ENCODE measurements around the gene POLE.

The POLE gene

DNA sequence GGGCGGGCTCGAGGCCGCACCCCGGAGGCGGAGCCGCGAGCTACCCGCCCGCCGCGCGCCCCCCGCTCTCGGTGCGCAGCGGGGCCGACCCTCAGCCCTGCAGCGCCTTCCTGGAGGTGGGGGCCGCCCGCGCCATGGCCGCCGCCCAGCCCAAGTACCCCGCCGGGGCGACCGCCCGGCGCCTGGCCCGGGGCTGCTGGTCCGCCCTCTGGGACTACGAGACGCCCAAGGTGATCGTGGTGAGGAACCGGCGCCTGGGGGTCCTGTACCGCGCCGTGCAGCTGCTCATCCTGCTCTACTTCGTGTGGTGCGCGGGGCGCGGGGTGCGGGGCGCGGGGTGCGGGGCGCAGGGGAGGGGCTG is 68.5 kb downstream of the POLE start, which contains the start of gene P2RX2:
TSS of gene P2RX2 (plus strand) at position 94 of the 361 bp plus-strand sequence. CDS start at position 135, 41 bp downstream.
- peaks cover 5% of the 10 kb centered on the region for H3K4me1 Mint-ChIP-seq (ENCODE audit: low read depth)
- H3K36me3 Mint-ChIP-seq (ENCODE audit: low read depth) = peaks cover 8% of the 10 kb centered on the region
- peaks cover 11% of the 10 kb centered on the region for H3K9me3 Mint-ChIP-seq
- no peak for DNase-seq (ENCODE audit: low spot score)
- H3K4me3 Mint-ChIP-seq = no peak within 1 kb of the TSS
- peaks cover 21% of the 10 kb centered on the region for H3K27me3 Mint-ChIP-seq (ENCODE audit: low read depth)
- H3K27ac Mint-ChIP-seq = peak within 1 kb of the TSS; percentile 57

DNA sequence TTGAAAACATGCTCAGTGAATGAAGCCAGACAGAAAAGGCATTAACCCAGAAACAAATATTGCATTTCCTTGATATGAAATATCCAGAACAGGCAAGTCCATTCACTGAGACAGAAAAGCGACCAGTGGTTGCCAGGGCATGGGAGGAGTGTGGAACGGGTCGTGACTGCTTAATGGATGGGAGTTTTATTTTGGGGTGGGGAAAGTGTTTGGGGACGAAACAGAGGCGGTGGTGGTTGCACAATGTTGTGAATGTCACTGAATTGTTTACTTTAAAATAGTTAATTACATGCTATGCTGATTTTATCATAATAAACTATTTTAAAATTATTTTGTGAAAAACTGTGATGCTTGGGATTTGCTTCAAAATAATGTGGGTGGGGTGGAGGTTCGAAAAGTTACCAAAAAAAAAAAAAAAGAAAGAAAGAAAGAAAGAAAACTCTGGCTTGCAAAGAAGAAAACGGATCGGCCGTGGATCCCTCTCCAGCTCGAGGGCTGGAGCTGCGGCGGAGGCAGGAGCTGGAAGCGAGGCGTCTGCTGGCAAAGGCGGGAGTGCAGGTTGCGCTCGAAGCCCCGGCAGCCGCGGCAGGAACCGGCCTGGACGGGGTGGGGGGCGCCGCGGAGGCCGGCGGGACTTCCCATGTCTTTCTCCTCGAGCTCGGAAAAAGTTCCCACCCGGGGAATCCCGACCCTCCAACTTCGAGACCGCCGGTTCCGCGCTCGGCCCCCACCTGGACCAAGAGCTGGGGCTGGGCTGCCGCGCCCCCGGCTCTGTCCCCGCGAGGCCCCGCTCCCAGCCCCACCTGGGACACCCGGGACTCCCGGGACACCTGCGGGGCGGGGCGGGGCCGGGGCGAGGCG is 69.1 kb downstream of the POLE start:
- peaks cover 8% of the 10 kb centered on the region for H3K36me3 Mint-ChIP-seq (ENCODE audit: low read depth)
- peaks cover 5% of the 10 kb centered on the region for H3K4me1 Mint-ChIP-seq (ENCODE audit: low read depth)
- H3K4me3 Mint-ChIP-seq = no peak overlapping the region
- peak overlapping the region; percentile 57 for H3K27ac Mint-ChIP-seq
- peaks cover 11% of the 10 kb centered on the region for H3K9me3 Mint-ChIP-seq
- no peak for DNase-seq (ENCODE audit: low spot score)
- H3K27me3 Mint-ChIP-seq (ENCODE audit: low read depth) = peaks cover 21% of the 10 kb centered on the region

DNA sequence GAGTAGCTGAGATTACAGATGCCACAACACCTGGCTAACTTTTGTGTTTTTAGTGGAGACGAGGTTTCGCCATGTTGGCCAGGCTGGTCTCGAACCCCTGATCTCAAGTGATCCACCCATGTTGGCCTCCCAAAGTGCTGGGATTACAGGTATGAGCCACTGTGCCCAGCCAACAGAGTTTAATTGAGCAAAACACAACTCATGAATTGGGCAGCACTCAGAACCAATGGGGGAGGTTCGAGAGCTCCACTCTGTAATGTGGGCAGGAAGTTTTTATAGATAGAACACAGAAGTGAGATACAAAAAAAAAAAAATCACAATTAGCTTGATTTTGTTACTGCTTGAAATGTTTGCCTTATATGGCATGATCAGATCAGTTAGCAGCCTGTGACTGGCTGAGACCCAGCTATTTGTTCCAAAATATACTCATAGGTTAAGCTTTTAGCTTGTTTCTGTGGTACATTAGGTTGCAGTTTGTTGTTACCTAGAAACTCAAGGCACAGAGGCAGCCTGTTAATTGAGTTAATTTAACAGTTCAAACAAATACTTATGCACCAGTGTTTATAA is 69.9 kb downstream of the POLE start:
- no peak for DNase-seq (ENCODE audit: low spot score)
- Mint-ChIP-seq H3K4me1 (ENCODE audit: low read depth) (peaks cover under 1% of the 10 kb centered on the region), H3K27me3 (ENCODE audit: low read depth) (peaks cover 21% of the 10 kb centered on the region), H3K4me3 (no peak overlapping the region), H3K9me3 (peaks cover 11% of the 10 kb centered on the region), H3K27ac (no peak overlapping the region), H3K36me3 (ENCODE audit: low read depth) (peaks cover 3% of the 10 kb centered on the region)

DNA sequence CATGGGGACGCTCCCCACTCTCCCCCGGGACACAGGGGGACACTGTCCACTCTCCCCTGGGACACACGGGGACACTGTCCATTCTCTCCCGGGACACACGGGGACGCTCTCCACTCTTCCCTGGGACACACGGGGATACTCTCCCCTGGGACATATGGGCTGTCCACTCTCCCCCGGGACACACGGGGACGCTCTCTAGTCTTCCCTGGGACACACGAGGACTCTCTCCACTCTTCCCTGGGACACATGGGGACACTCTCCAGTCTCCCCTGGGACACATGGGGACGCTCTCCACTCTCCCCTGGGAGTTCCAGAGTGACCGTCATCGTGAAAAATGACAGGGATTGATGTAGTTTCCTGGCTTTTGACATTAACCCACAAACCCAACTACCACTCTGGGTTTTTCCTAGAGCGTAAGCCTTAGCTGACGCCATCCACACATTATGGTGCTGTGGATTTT is 71.5 kb downstream of the POLE start:
- no peak overlapping the region for H3K4me3 Mint-ChIP-seq
- no peak overlapping the region for H3K27ac Mint-ChIP-seq
- H3K27me3 Mint-ChIP-seq (ENCODE audit: low read depth) = peaks cover 27% of the 10 kb centered on the region
- peaks cover 3% of the 10 kb centered on the region for H3K36me3 Mint-ChIP-seq (ENCODE audit: low read depth)
- DNase-seq (ENCODE audit: low spot score) = no peak
- H3K4me1 Mint-ChIP-seq (ENCODE audit: low read depth) = no peaks in the 10 kb centered on the region
- peaks cover 11% of the 10 kb centered on the region for H3K9me3 Mint-ChIP-seq

DNA sequence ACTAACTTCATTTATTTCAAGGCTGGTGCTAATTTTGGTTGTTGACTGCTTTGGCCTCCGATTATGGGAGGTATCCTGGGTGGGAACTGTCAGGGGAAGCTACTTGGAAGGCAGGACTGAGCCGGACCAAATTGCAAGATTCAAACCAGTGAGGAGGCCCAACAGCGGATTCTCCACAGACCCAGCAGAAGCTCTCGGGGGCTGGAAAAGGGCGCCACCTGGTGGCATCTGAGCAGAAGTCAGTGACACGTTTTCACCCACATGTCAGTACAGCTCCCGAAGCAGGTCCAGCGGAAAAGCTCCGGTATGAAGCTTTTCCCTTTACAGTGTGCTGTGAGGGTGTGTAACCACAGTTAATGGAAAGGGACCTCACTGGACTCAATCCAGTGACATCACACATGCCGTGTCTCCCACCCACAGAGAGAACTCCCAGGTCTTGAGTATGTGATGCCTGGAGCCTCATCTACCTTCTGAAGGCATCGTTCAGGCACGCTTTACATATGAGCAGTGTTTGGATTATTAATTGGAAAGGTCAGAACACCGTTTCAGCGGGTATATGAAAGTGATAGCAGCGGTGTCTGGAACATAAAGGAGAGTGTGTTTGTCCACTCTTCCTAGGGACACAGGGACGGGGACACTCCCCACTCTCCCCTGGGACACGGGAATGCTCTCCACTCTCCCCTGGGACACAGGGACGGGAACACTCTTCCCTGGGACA is 72.1 kb downstream of the POLE start:
- Mint-ChIP-seq H3K9me3 (peaks cover 11% of the 10 kb centered on the region), H3K36me3 (ENCODE audit: low read depth) (peaks cover 3% of the 10 kb centered on the region), H3K27me3 (ENCODE audit: low read depth) (peaks cover 30% of the 10 kb centered on the region), H3K4me3 (no peak overlapping the region), H3K27ac (no peak overlapping the region), H3K4me1 (ENCODE audit: low read depth) (no peaks in the 10 kb centered on the region)
- DNase-seq (ENCODE audit: low spot score) = peak; percentile 66

DNA sequence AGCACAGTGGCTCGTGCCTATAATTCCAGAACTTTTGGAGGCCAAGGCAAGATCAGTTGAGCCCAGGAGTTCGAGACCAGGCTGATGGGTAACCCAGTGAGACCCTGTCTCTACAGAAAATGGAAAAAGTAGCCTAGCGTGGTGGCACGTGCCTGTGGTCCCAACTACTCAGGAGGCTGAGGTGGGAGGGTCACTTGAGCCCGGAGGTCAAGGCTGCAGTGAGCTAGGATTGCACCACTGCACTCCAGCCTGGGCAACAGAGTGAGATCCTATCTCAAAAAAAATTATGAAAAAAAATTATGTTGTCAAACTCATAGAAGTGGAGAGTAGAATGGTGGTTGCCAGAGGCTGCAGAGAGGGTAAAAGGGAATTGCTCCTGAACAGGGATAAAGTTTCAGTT is 73.1 kb downstream of the POLE start:
- H3K4me1 Mint-ChIP-seq (ENCODE audit: low read depth) = no peaks in the 10 kb centered on the region
- no peak overlapping the region for H3K4me3 Mint-ChIP-seq
- DNase-seq (ENCODE audit: low spot score) = no peak
- peaks cover 11% of the 10 kb centered on the region for H3K9me3 Mint-ChIP-seq
- peaks cover 3% of the 10 kb centered on the region for H3K36me3 Mint-ChIP-seq (ENCODE audit: low read depth)
- peaks cover 38% of the 10 kb centered on the region for H3K27me3 Mint-ChIP-seq (ENCODE audit: low read depth)
- H3K27ac Mint-ChIP-seq = no peak overlapping the region

DNA sequence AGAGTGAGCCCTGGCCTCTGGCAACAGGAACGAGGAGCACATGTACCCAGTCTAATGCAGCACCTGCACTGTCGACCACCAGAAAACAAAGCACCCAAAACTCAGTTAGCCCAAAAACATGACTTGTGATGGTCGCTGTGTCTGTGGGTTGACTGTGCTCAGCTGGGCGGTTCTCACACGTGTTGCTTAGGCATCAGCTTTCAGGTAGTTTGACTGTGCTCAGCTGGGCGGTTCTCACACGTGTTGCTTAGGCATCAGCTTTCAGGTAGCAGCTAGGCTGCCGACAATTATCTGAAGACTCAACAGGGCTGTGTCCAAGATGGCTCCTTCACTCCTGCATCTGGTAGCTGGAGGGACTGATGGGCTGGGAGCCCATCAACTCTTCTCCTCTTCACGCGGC is 75.5 kb downstream of the POLE start:
- peaks cover 38% of the 10 kb centered on the region for H3K27me3 Mint-ChIP-seq (ENCODE audit: low read depth)
- H3K9me3 Mint-ChIP-seq = no peaks in the 10 kb centered on the region
- DNase-seq (ENCODE audit: low spot score) = no peak
- no peaks in the 10 kb centered on the region for H3K36me3 Mint-ChIP-seq (ENCODE audit: low read depth)
- no peaks in the 10 kb centered on the region for H3K4me1 Mint-ChIP-seq (ENCODE audit: low read depth)
- no peak overlapping the region for H3K4me3 Mint-ChIP-seq
- H3K27ac Mint-ChIP-seq = no peak overlapping the region

DNA sequence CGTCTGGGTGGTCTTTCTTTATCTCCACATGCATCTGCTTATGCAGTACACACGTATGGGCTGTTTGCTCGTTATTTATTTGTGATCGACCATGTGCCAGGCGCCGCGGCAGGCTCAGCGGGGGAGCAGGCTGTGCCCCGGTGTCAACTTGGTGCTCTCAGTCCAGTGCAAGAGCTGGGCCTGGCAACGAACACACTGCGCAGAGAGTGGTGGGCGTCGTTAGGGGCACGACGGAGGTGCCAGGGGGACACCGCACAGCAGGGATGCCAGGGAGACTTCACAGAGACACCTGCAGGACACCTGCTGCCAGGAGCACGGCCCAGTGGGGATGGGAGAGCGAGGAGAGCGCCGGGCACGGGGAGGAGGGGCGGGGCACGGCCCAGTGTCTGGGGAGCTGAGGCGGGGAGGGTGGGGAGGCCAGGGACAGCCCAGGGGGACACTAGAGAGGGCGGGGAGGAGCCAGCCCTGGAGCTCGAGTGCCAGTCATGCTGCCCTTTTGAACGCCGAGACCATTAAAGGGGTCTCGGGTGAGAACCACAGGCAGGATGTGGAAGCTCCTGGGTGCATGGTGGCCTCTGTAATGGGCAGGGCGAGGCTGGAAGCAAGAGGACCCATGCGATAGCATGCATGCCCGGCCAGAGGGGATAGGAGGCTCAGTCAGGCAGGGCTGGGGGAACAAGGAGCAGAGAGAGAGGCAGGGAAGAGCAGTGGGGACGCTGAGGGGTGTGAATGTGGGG is 76.1 kb downstream of the POLE start:
- DNase-seq (ENCODE audit: low spot score) = no peak
- peaks cover 40% of the 10 kb centered on the region for H3K27me3 Mint-ChIP-seq (ENCODE audit: low read depth)
- H3K4me3 Mint-ChIP-seq = no peak overlapping the region
- H3K9me3 Mint-ChIP-seq = no peaks in the 10 kb centered on the region
- no peak overlapping the region for H3K27ac Mint-ChIP-seq
- H3K36me3 Mint-ChIP-seq (ENCODE audit: low read depth) = no peaks in the 10 kb centered on the region
- no peaks in the 10 kb centered on the region for H3K4me1 Mint-ChIP-seq (ENCODE audit: low read depth)

DNA sequence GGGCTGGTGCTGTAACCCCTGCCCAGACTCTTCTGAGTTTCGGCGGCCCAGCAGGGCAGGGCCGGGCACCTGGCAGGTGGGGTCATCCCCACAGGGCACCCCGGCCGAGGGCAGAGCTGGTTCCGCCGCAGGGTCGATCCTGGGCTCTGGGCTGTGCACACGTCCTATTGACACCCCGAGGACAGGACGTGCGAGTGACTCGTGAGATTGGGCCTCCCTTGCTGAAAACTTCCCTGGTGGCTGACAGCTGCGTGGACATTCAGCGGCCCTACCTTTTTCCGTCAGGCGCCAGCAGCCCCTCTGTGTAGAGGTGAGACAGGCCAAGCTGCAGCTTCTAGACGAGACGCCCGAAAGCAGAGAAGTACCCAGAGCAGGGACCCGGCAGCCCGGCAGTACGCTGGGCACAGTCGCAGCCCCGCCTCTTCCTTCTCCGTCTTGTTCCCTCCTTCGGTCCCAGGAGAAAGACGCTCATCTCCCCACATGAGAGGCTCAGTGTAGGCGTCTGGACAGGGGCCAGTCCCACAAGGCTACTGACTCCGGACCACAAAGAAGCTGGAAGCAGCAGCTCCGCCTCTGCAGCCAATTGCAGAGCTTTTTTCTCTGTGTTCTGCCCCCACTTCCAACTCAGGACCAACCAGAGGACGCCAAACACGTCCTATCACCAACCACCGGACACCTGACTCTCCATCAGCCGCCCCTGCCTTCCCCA is 76.9 kb downstream of the POLE start, which contains the start of gene LRCOL1:
TSS of gene LRCOL1 (minus strand) at position 532 of the 709 bp plus-strand sequence. CDS start 4,331 bp downstream, outside the sequence.
- no peaks in the 10 kb centered on the region for H3K36me3 Mint-ChIP-seq (ENCODE audit: low read depth)
- H3K9me3 Mint-ChIP-seq = no peaks in the 10 kb centered on the region
- DNase-seq (ENCODE audit: low spot score) = no peak
- H3K27ac Mint-ChIP-seq = no peak within 1 kb of the TSS
- H3K27me3 Mint-ChIP-seq (ENCODE audit: low read depth) = peaks cover 40% of the 10 kb centered on the region
- H3K4me1 Mint-ChIP-seq (ENCODE audit: low read depth) = no peaks in the 10 kb centered on the region
- no peak within 1 kb of the TSS for H3K4me3 Mint-ChIP-seq

DNA sequence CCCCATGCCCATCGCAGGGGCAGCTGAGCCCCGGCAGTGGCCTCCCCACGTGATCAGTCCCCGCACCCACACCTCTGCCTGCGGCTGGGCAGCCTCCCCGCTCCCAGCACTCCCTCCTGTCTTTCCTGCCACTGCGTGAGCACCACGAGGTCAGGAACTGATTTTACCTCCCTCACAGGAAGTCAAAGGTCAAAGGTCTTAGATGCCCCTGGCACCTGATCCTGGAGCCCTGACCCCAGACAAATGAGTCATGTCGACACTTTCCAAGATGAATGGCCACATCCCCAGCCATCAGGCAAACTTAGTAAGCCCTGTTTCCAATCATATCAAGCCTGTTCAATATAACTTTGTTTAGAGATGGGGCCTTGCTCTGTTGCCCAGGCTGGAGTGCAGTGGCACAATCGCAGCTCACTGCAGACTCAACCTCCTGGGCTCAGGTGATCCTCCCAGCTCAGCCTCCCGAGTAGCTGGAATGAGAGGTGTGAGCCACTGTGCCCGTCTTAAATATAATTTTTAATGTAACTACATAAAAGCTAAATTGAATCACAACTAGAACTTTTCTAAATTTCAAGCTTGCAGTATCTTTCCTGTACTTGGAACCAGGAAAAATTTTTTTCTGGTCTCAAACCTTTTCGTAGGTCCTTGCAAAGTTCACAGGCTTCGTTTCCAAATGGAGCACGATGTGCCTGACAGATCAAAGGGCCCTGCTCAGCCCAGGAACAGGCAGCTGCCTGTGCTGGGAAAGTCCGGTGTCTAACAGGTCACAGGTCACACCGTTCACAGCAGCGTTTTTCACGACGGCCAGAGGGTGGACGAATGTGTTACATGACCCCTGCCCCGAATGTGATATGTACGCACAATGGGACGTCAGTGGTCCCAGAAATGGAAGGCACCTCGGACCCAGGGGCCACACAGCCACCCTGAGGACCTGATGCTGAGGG is 78.6 kb downstream of the POLE start:
- H3K9me3 Mint-ChIP-seq = no peaks in the 10 kb centered on the region
- H3K36me3 Mint-ChIP-seq (ENCODE audit: low read depth) = no peaks in the 10 kb centered on the region
- H3K4me3 Mint-ChIP-seq = no peak overlapping the region
- no peaks in the 10 kb centered on the region for H3K4me1 Mint-ChIP-seq (ENCODE audit: low read depth)
- peaks cover 41% of the 10 kb centered on the region for H3K27me3 Mint-ChIP-seq (ENCODE audit: low read depth)
- no peak overlapping the region for H3K27ac Mint-ChIP-seq
- DNase-seq (ENCODE audit: low spot score) = no peak

DNA sequence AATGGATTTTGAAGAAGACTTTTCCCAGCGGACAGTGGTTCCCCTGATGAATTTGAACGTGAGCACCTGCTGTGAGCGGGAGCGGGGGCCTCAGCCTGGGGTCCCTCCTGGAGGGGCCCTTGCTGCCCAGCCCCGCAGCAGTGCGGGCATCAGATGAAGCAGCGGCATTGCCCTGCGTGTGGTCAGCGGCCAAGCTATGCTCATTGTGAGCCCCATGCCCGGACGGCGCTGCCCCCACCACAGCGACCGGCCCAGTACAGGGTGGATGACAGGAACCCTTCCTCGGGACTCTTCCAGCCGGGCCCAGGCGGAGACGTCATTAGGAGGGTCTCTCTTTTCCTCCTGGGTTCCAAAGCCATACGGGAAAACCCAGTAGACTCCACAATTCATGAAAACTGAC is 80.2 kb downstream of the POLE start:
- no peak overlapping the region for H3K27ac Mint-ChIP-seq
- no peaks in the 10 kb centered on the region for H3K36me3 Mint-ChIP-seq (ENCODE audit: low read depth)
- H3K9me3 Mint-ChIP-seq = no peaks in the 10 kb centered on the region
- DNase-seq (ENCODE audit: low spot score) = no peak
- peaks cover 52% of the 10 kb centered on the region for H3K27me3 Mint-ChIP-seq (ENCODE audit: low read depth)
- no peaks in the 10 kb centered on the region for H3K4me1 Mint-ChIP-seq (ENCODE audit: low read depth)
- no peak overlapping the region for H3K4me3 Mint-ChIP-seq

DNA sequence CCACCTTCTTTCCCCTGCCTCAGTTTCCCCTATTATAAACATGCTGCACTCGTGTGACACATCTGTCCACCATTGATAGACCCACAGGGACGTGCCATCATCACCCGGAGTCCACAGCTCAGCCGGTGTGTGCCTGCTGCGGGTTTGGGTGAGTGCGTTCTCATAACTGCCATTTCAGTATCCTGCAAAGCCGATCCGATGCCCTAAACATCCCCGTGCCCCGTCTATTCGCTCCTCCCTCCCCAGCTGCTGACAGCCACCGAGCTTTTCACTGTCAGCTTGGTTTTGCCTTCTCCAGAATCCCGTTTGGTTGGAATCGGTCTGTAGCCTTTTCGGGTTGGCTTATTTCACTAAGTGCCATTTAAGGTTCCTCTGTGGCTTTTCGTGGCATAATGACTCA is 80.7 kb downstream of the POLE start:
- Mint-ChIP-seq H3K27ac (no peak overlapping the region), H3K27me3 (ENCODE audit: low read depth) (peaks cover 56% of the 10 kb centered on the region), H3K9me3 (no peaks in the 10 kb centered on the region), H3K4me1 (ENCODE audit: low read depth) (no peaks in the 10 kb centered on the region), H3K36me3 (ENCODE audit: low read depth) (no peaks in the 10 kb centered on the region), H3K4me3 (no peak overlapping the region)
- DNase-seq (ENCODE audit: low spot score) = no peak

All from T-helper 2 cell treated with Interferon-gamma antibody and Interleukin-4, amounts not matched to agents 5 μg/mL and 100 μg/mL, for 36 hours (primary cell).